ENCODE data around the gene TRABD2B.

The TRABD2B gene

DNA sequence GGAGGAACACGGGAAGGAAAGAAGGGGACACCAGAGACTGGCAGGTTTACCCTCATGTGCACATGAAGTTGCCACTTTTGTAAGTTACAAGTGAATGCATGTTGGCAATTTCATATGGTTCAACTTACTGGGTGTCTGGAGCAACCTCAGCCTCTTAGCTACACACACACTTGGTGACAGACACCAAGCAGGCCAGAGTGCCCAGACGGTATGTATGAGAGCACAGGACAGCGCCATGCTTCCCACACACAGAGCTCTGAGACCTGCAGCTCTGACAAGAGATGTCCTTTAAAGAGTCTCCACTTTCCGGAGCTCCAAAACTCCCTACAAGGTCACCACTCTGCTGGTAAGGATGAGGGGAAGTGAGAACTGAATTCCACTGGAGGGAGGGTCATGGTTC is 1.9 kb upstream of the TRABD2B start:
- Histone ChIP-seq H3K4me3 (ENCODE audit: low read length) (no peak overlapping the region), H3K4me1 (ENCODE audit: insufficient read depth, low read length) (peaks cover 34% of the 10 kb centered on the region), H3K9me3 (ENCODE audit: insufficient read depth, low read depth, low read length) (no peaks in the 10 kb centered on the region), H3K27me3 (ENCODE audit: insufficient read depth, low read length) (peaks cover 43% of the 10 kb centered on the region), H3K36me3 (ENCODE audit: insufficient read depth, low read length) (no peaks in the 10 kb centered on the region), H3K27ac (ENCODE audit: low read depth, low read length) (no peak overlapping the region), H3K9ac (ENCODE audit: low read depth, low read length) (no peak overlapping the region)
- 90% methylated on average over 4 of the region's 4 CpGs for WGBS

DNA sequence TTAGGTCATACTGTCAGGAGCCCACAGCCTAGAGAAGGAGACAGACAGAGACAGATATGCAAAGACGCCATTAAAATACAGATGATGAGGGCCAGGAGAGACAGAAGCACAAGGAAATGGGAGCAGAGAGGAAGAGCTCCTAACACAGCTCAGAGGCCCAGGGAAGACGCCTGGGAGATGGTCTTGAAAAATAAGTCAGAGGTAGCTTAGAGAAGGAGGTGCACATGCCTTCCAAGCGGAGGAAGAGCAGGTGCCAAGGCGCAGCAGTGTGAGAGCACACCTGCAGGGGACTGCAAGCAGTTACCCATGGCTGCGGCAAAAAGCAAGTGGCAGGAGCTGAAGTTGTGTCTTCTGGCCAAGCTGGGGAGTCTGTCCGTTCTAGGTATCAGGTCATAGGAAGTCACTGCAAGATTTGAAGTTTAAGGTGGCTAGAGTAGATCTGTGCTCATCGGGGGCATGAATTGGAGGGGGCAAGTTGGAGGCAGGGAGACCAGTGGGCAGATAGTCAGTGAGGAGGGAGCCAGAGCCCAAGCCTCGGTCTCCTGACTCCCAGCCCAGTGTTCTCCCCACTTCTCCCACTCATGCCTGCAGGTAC is 1.3 kb upstream of the TRABD2B start:
- Histone ChIP-seq H3K4me1 (ENCODE audit: insufficient read depth, low read length) (peaks cover 29% of the 10 kb centered on the region), H3K4me3 (ENCODE audit: low read length) (no peak overlapping the region), H3K36me3 (ENCODE audit: insufficient read depth, low read length) (0 out of 2 replicates have a peak, but pooled peaks cover under 1% of the 10 kb centered on the region), H3K9me3 (ENCODE audit: insufficient read depth, low read depth, low read length) (no peaks in the 10 kb centered on the region), H3K27me3 (ENCODE audit: insufficient read depth, low read length) (peaks cover 43% of the 10 kb centered on the region), H3K9ac (ENCODE audit: low read depth, low read length) (no peak overlapping the region), H3K27ac (ENCODE audit: low read depth, low read length) (no peak overlapping the region)
- WGBS: 83% methylated on average over 8 of the region's 8 CpGs

DNA sequence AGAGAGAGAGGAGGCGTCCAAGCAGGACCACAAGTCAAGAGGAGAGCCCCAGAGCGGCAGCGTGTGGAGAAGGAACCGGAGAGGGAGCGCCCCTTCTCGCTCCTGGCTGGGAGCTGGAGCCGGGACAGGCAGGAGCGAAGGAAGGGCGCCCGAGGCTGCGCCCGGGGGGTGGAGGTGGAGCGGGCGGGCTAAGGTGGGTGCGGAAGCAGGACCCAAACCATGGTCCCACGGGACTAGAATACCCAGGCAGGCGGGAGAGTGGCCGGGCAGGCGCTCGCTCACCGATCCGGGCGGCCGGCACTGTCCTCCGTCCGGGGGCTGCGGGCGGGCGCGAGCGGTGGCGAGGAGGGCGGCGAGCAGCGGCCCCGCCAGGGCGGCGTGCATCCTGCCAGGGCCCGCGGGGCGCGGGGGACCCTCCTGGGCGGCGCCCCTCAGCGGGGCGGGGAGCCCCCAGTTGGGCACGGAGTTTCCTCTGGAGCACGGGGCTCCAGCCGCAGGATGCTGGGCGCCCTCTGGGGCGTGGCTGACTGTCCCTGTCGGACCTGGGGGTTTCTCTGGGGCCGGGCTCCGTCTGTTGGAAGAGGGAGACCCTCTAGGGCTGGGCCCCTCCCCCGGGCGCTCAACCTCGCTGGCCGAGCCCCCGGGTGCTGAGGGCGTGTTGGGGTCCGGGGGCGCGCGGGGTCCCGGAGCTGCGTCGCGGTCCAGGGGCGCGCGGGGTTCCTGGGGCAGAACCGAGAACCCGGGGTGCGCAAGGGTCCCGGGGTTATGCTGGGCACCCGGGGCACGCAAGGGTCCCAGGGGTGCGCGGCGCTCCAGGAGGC is 569 bp downstream of the TRABD2B start:
- WGBS: under 1% methylated on average over 80 of the region's 80 CpGs
- H3K9ac ChIP-seq (ENCODE audit: low read depth, low read length): peak overlapping the region; percentile 50
- peaks cover 43% of the 10 kb centered on the region for H3K27me3 ChIP-seq (ENCODE audit: insufficient read depth, low read length)
- no peaks in the 10 kb centered on the region for H3K9me3 ChIP-seq (ENCODE audit: insufficient read depth, low read depth, low read length)
- H3K27ac ChIP-seq (ENCODE audit: low read depth, low read length): peak overlapping the region; percentile 70; the same call in 1 of the 2 replicates
- peaks cover 42% of the 10 kb centered on the region for H3K4me1 ChIP-seq (ENCODE audit: insufficient read depth, low read length)
- H3K4me3 ChIP-seq (ENCODE audit: low read length): peak overlapping the region; percentile 70
- peaks cover 6% of the 10 kb centered on the region; the same call in 1 of the 2 replicates for H3K36me3 ChIP-seq (ENCODE audit: insufficient read depth, low read length)

DNA sequence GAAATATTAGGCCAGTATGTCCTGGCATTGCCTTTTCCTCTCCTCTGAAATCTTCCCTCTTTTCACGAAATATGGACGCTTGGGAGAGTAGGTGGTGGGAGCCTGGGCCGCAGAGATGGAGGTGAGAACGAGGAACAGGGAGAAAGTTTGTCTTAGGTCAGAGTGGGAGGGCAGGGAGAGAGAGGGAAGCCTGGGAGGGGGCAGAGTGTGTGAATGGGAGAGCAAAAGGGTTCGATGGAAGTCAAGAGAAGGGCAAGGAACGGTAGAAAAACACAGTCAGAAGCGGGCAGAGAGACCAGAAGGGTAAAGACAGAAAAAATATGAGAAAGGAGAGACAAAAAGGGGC is 1.2 kb downstream of the TRABD2B start:
- Histone ChIP-seq H3K27me3 (ENCODE audit: insufficient read depth, low read length) (peaks cover 43% of the 10 kb centered on the region), H3K4me3 (ENCODE audit: low read length) (peak overlapping the region; percentile 70), H3K36me3 (ENCODE audit: insufficient read depth, low read length) (peaks cover 6% of the 10 kb centered on the region; the same call in 1 of the 2 replicates), H3K9ac (ENCODE audit: low read depth, low read length) (peak overlapping the region; percentile 50; the same call in 1 of the 2 replicates), H3K9me3 (ENCODE audit: insufficient read depth, low read depth, low read length) (no peaks in the 10 kb centered on the region), H3K4me1 (ENCODE audit: insufficient read depth, low read length) (peaks cover 42% of the 10 kb centered on the region), H3K27ac (ENCODE audit: low read depth, low read length) (no peak overlapping the region)
- WGBS: 2% methylated on average over 7 of the region's 7 CpGs

DNA sequence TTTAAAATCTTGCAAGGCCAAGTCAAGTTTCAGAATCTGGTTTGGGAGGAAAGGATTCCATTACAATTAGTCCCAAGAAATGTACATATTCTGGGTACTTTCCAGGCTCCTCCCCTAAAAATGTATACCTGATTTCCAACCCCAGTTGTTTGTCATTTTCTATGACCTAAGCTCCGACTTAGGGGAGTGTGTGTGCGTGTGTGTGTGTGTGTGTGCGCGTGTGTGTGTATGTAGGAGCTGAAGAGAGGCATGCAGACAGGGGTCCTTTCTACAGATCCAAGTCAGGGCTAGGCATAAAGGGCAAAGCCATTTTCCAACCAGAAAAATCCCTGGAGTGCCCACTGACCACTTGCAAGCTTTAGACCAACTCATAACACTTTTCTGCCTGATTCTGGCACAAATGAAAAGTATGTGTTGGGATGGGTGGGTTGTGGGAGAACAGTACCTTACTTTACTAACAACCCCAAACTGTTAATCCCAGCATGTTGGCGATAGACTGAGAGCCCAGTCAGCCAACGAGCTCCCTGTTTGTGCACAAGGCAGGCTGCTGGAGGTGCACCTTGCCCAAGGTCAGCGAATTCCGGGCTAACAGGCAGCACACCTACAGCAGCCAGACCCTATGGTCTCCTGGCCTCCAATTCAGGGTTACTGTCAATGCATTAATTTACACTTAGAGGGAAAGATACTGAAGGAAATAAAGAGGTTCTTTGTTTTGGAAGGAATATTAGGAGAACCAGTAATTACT is 1.7 kb downstream of the TRABD2B start:
- H3K36me3 ChIP-seq (ENCODE audit: insufficient read depth, low read length): peaks cover 6% of the 10 kb centered on the region; the same call in 1 of the 2 replicates
- H3K27me3 ChIP-seq (ENCODE audit: insufficient read depth, low read length): peaks cover 43% of the 10 kb centered on the region
- H3K9ac ChIP-seq (ENCODE audit: low read depth, low read length): 0 out of 2 replicates have a peak overlapping the region, but pooled peaks have one; percentile 50
- H3K27ac ChIP-seq (ENCODE audit: low read depth, low read length): no peak overlapping the region
- peaks cover 42% of the 10 kb centered on the region for H3K4me1 ChIP-seq (ENCODE audit: insufficient read depth, low read length)
- peak overlapping the region; percentile 70 for H3K4me3 ChIP-seq (ENCODE audit: low read length)
- WGBS: 48% methylated on average over 8 of the region's 8 CpGs
- H3K9me3 ChIP-seq (ENCODE audit: insufficient read depth, low read depth, low read length): no peaks in the 10 kb centered on the region

DNA sequence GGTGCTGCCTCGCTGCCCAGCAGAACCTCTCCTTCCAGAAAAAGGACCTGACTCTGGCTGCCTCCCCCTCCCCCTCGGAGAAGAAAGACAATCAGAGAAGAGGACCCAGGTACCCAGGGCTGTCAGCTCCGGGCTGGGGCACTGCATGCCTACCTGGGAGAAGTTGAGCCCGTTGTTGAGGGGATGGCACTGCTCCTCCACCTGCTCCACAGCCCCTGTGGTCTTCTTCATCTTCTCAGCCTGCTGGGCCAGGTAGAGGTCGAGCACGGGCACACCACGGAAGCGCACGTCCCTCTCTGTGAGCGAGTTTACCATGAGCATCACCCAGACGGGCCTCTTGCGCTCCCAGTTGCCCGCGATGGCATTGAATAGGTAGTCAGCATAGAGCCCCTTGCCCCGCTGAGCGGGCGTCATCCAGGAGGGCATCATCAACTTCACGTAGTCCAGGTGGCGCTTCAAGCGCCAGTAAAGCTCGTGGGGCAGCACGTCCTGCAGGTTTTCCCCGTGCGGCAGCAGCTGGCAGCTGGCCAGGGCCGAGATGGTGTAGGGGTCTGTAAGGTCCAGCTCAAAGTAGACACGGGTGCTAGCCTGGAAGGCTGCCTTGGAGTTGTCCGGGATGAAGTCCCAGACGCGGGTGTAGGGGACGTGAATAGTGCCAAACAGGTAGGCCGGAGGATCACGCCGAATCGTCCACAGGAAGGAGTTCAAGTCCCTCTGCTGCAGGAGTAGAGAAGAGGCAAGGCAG is 3.1 kb downstream of the TRABD2B start:
- H3K9ac ChIP-seq (ENCODE audit: low read depth, low read length): no peak overlapping the region
- H3K27ac ChIP-seq (ENCODE audit: low read depth, low read length): no peak overlapping the region
- H3K4me1 ChIP-seq (ENCODE audit: insufficient read depth, low read length): peaks cover 42% of the 10 kb centered on the region
- no peaks in the 10 kb centered on the region for H3K9me3 ChIP-seq (ENCODE audit: insufficient read depth, low read depth, low read length)
- H3K4me3 ChIP-seq (ENCODE audit: low read length): no peak overlapping the region
- 93% methylated on average over 34 of the region's 34 CpGs for WGBS
- peaks cover 37% of the 10 kb centered on the region for H3K27me3 ChIP-seq (ENCODE audit: insufficient read depth, low read length)
- peaks cover 19% of the 10 kb centered on the region for H3K36me3 ChIP-seq (ENCODE audit: insufficient read depth, low read length)

DNA sequence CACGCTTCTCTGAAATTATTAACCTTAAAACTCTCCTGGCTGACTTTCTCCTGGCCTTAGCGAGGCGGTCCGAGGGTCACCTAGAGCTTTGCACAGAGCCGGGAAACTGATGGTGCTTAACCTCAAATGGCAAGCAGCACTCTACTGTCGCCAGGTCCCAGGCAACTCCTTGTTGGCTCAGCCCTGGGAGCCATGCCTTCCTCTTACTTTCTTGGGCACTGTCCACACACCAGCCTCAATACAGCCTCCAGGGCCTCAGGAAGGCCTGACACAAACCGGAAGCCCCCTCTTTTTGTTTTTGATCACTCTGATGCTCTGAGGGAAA is 3.8 kb downstream of the TRABD2B start:
- H3K36me3 ChIP-seq (ENCODE audit: insufficient read depth, low read length): peaks cover 20% of the 10 kb centered on the region
- H3K9me3 ChIP-seq (ENCODE audit: insufficient read depth, low read depth, low read length): no peaks in the 10 kb centered on the region
- H3K9ac ChIP-seq (ENCODE audit: low read depth, low read length): no peak overlapping the region
- no peak overlapping the region; the same call in 1 of the 2 replicates for H3K4me3 ChIP-seq (ENCODE audit: low read length)
- H3K27ac ChIP-seq (ENCODE audit: low read depth, low read length): 0 out of 2 replicates have a peak overlapping the region, but pooled peaks have one; percentile 2
- H3K4me1 ChIP-seq (ENCODE audit: insufficient read depth, low read length): peaks cover 40% of the 10 kb centered on the region
- peaks cover 30% of the 10 kb centered on the region for H3K27me3 ChIP-seq (ENCODE audit: insufficient read depth, low read length)
- 87% methylated on average over 7 of the region's 7 CpGs for WGBS

DNA sequence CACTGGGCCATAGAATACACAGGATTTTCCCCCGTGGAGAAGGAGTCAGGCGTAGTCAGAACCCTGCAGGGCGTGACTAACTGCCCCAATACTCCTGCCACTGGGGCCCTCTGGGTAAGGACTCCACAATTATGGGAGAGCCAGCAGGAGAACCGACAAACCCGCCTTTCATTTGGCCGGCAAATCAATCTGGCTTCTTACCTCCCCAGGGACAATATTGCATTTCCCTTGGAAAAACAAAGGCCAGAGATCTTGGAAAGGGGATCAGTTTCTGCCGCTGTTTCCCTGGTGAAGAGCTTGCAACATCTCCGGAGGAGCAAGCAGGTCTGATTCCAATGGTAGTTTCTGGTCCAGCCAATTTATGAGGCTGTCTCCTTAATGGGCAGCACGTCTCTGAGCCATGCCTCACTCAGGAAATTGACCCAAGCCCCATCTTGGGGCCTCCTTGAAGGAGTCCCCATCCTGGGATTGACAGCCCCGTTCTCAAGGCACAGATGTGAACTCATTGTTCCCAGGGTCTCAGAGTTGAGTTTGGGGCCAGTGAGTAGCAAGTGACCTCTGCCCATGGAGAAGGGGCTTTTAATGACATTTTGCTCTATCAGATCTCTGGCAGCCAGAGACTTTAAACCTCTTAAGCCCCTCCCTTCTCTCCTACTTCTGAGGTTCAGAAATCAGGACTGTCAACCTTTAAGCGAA is 4.3 kb downstream of the TRABD2B start:
- peaks cover 35% of the 10 kb centered on the region for H3K4me1 ChIP-seq (ENCODE audit: insufficient read depth, low read length)
- H3K9ac ChIP-seq (ENCODE audit: low read depth, low read length): peak overlapping the region; percentile 35; the same call in 1 of the 2 replicates
- peak overlapping the region; percentile 15; the same call in 1 of the 2 replicates for H3K4me3 ChIP-seq (ENCODE audit: low read length)
- H3K36me3 ChIP-seq (ENCODE audit: insufficient read depth, low read length): peaks cover 20% of the 10 kb centered on the region
- peak overlapping the region; percentile 2; the same call in 1 of the 2 replicates for H3K27ac ChIP-seq (ENCODE audit: low read depth, low read length)
- H3K27me3 ChIP-seq (ENCODE audit: insufficient read depth, low read length): peaks cover 25% of the 10 kb centered on the region
- WGBS: 43% methylated on average over 11 of the region's 11 CpGs
- H3K9me3 ChIP-seq (ENCODE audit: insufficient read depth, low read depth, low read length): no peaks in the 10 kb centered on the region

DNA sequence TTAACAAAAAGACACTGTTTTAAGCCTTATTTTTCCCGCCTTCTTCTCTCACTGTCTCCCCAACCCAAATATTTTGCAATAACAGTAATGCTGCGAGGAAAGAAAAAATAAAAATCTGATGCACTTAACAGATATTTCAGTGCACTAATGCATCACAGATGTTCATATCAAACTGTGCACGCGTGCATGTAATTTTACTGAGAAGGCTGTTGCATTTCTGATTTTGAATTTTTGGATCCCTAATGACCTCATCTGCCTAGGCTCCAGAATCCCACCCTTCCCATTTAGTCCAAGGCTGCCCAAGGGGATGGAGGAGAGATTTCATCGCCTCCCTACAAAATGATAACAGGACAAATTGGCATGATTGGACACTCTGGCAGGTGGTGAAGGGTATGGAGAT is 5.5 kb downstream of the TRABD2B start:
- Histone ChIP-seq H3K36me3 (ENCODE audit: insufficient read depth, low read length) (peaks cover 20% of the 10 kb centered on the region), H3K4me1 (ENCODE audit: insufficient read depth, low read length) (peaks cover 41% of the 10 kb centered on the region), H3K9me3 (ENCODE audit: insufficient read depth, low read depth, low read length) (no peaks in the 10 kb centered on the region), H3K27me3 (ENCODE audit: insufficient read depth, low read length) (peaks cover 22% of the 10 kb centered on the region), H3K27ac (ENCODE audit: low read depth, low read length) (no peak overlapping the region), H3K9ac (ENCODE audit: low read depth, low read length) (no peak overlapping the region), H3K4me3 (ENCODE audit: low read length) (no peak overlapping the region)
- 97% methylated on average over 5 of the region's 5 CpGs for WGBS

DNA sequence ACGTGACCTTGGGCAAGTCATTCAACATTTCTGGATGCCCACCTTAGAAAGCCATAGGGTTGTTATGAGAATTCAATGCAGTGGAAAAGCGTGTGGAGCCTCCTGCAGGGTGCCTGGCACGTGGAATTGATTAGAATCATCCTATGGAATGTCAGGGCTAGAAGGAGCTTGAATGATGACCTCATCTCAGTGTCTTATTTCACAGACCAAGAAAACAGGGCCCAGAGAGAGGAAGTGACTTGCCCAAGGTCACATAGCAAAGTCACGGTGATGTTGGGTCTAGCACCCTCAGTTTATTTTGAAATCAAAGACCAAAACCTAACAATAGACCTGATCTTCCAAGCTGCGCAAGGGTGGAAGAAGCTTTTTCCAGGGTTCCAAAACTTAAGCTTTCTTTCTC is 6.0 kb downstream of the TRABD2B start:
- peaks cover 19% of the 10 kb centered on the region for H3K27me3 ChIP-seq (ENCODE audit: insufficient read depth, low read length)
- no peak overlapping the region for H3K27ac ChIP-seq (ENCODE audit: low read depth, low read length)
- WGBS: 76% methylated on average over 5 of the region's 5 CpGs

More for the DNA sequence above, 6.0 kb downstream of the TRABD2B start:
- Histone ChIP-seq H3K9ac (ENCODE audit: low read depth, low read length) (no peak overlapping the region), H3K4me3 (ENCODE audit: low read length) (no peak overlapping the region), H3K4me1 (ENCODE audit: insufficient read depth, low read length) (peaks cover 46% of the 10 kb centered on the region), H3K36me3 (ENCODE audit: insufficient read depth, low read length) (peaks cover 20% of the 10 kb centered on the region), H3K9me3 (ENCODE audit: insufficient read depth, low read depth, low read length) (no peaks in the 10 kb centered on the region)

Measured in HUES64 (cell line).